Karpas-422 (cell line): Measurements from ENCODE around the gene CCNB3. TPM values are rescaled to one million over a fixed set of nuclear protein-coding genes. Genes with fewer than 3 reads are reported as not detected.

Experiments
- DNase-seq: peaks from one replicate; pipeline ENCODE4 v3.0.0-alpha.2; 2015
- H2AFZ ChIP-seq: fragments of 200-600 bp; sonication (generic); 2 replicates; pipeline ENCODE4 v1.6.1; 2014; ENCODE audit warnings: antibody characterized with exemption, low read length, mixed read lengths
- H3K27ac ChIP-seq: fragments of 200-600 bp; sonication (generic); 2 replicates; pipeline ENCODE4 v1.5.1; 2014; ENCODE audit warnings: mild to moderate bottlenecking, low read length, moderate library complexity
- H3K27me3 ChIP-seq: fragments of 200-600 bp; sonication (generic); 2 replicates; pipeline ENCODE4 v1.6.1; 2014; ENCODE audit warnings: low read length, mixed read lengths
- H3K36me3 ChIP-seq: fragments of 200-600 bp; sonication (generic); 2 replicates; pipeline ENCODE4 v1.6.1; 2014; ENCODE audit warnings: low read length, mixed read lengths; ENCODE audit not compliant: insufficient read depth
- H3K4me1 ChIP-seq: fragments of 200-600 bp; sonication (generic); 2 replicates; pipeline ENCODE4 v1.6.1; 2014; ENCODE audit warnings: mild to moderate bottlenecking, low read length, mixed read lengths
- H3K4me2 ChIP-seq: fragments of 200-600 bp; sonication (generic); 2 replicates; pipeline ENCODE4 v1.6.1; 2014; ENCODE audit warnings: low read length, low read depth, mild to moderate bottlenecking; ENCODE audit not compliant: poor library complexity, severe bottlenecking
- H3K4me3 ChIP-seq: fragments of 200-600 bp; sonication (generic); 2 replicates; pipeline ENCODE4 v1.5.1; 2014; ENCODE audit warnings: mild to moderate bottlenecking, antibody characterized with exemption, low read length, mixed read lengths
- H3K79me2 ChIP-seq: fragments of 200-600 bp; sonication (generic); 2 replicates; pipeline ENCODE4 v1.6.1; 2014; ENCODE audit warnings: mild to moderate bottlenecking, low read length, mixed read lengths
- H3K9ac ChIP-seq: fragments of 200-600 bp; sonication (generic); 2 replicates; pipeline ENCODE4 v1.6.0; 2014; ENCODE audit warnings: low read length
- H3K9me2 ChIP-seq: fragments of 200-600 bp; sonication (generic), shearing (Covaris generic); replicated peaks from 2 replicates; pipeline ENCODE4 v1.6.0; 2014; ENCODE audit warnings: mild to moderate bottlenecking, low read length, moderate library complexity; ENCODE audit not compliant: insufficient read depth
- H3K9me3 ChIP-seq: fragments of 300-700, 200-600 bp; sonication (generic); 2 replicates; pipeline ENCODE4 v1.6.1; 2014; ENCODE audit warnings: low read length, mixed read lengths
- H4K20me1 ChIP-seq: fragments of 200-600 bp; sonication (generic); 2 replicates; pipeline ENCODE4 v1.6.1; 2014; ENCODE audit warnings: mild to moderate bottlenecking, antibody characterized with exemption, low read length, low read depth; ENCODE audit not compliant: insufficient read depth
- total RNA-seq: library from RNA; depleted of rRNA; stranded (reverse); fragments of >200 nt; shearing (Covaris generic); gene quantifications from 2 replicates; pipeline ENCODE4 v1.2.3, GENCODE V29; 2014; ENCODE audit warnings: low replicate concordance

Gene CCNB3
- total RNA-seq, 1 experiment from 2014 or later = 0.78 TPM

DNA sequence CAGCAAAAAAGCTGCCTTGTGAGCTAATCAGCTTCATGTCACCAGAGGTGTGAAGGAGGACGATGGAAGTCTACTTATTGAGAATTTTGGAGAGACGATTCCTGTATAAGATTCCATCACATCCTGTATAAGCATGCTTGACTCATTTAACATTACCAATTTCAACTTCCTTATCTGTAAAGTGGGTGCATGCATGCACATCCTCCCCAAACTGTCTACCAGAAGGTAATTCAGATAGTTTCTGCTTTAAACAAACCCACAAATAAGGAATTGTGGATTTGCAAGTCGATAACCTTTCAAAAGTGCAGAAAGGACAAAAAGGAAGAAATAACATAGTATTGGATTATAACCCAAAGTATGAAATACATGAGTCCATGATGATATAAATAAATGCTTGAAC lies 34.8 kb upstream of the CCNB3 start:
- no peak overlapping the region for H3K27ac ChIP-seq
- no peak overlapping the region for H3K9ac ChIP-seq
- H3K79me2 ChIP-seq = no peaks in the 10 kb centered on the region
- no peak overlapping the region for H3K4me3 ChIP-seq
- no peaks in the 10 kb centered on the region for H3K27me3 ChIP-seq
- H2AFZ ChIP-seq = no peak overlapping the region
- no peaks in the 10 kb centered on the region for H4K20me1 ChIP-seq
- H3K9me2 ChIP-seq = no peaks in the 10 kb centered on the region
- DNase-seq = no peak
- no peaks in the 10 kb centered on the region for H3K36me3 ChIP-seq
- no peaks in the 10 kb centered on the region for H3K9me3 ChIP-seq
- H3K4me1 ChIP-seq = peaks cover 9% of the 10 kb centered on the region
- no peak overlapping the region for H3K4me2 ChIP-seq

DNA sequence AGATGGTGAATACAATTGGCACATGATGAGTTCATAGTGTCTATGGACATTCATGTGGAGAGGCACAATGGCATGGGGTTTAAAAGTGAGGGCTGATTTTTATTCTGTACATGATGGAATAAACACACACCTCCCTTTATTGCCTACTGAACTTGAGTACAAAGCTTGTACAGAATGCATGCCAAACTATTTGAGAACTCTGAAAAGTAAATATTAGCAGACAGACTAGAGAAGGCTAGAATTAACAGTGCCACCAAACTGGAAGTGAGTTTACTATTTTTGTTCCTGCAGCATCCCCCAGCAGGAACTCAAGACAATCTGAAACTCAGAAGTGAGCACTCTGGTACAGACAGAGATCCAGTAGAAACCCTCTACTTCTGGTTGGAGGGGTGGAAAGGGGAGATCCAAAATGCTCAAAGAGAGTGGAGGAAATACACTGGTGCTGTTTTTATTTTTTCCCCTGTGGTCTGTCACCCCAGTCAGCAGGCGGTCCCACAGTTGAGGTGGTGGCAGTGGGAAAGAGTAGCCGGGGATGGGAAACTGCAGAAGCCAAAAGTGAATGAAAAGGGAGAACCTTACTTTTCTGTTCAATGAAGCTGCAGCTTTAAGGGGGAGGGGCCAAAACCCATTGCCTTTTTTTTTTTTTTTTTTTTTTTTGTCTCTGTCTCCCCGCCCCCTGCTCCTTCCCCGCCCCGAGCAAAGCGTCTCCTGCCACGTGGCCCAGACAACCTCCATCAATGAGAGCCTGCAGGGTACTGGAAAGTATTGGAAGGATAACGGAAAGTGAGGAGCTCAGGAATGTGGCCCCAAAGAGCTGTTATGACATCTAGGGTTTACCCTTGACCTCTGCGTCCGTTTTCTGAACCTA lies 24.3 kb upstream of the CCNB3 start:
- H3K27me3 ChIP-seq = no peaks in the 10 kb centered on the region
- peak; percentile 63 for DNase-seq
- no peaks in the 10 kb centered on the region for H3K4me1 ChIP-seq
- no peak overlapping the region for H3K4me3 ChIP-seq
- no peaks in the 10 kb centered on the region for H3K9me2 ChIP-seq
- H3K36me3 ChIP-seq = no peaks in the 10 kb centered on the region
- H3K4me2 ChIP-seq = no peak overlapping the region
- no peaks in the 10 kb centered on the region for H3K79me2 ChIP-seq
- no peak overlapping the region for H3K9ac ChIP-seq
- H3K27ac ChIP-seq = no peak overlapping the region
- no peak overlapping the region for H2AFZ ChIP-seq
- no peaks in the 10 kb centered on the region for H3K9me3 ChIP-seq
- H4K20me1 ChIP-seq = no peaks in the 10 kb centered on the region

DNA sequence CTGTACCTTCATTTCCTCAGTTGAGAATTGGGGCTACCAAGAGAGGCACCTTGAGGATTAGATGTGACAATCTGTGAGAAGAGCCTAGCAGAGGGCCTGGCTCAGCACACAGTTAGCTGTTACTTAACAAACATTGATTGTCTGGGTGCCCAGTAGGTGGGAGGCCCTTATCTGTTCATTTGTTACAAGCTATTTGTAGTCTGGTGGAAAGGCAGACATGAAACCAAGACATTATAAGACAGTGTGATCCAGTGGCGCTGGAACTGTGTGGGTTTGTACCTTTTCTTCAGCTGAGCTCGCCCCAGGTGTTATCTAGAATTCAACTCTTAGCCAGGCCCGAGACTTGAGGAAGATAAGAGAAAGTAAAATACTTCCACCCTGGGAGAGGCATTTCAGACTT lies 20.7 kb upstream of the CCNB3 start:
- H3K27me3 ChIP-seq = no peaks in the 10 kb centered on the region
- no peaks in the 10 kb centered on the region for H4K20me1 ChIP-seq
- no peak overlapping the region for H3K27ac ChIP-seq
- no peaks in the 10 kb centered on the region for H3K4me1 ChIP-seq
- H3K4me2 ChIP-seq = no peak overlapping the region
- H3K9ac ChIP-seq = no peak overlapping the region
- H3K9me2 ChIP-seq = no peaks in the 10 kb centered on the region
- no peak for DNase-seq
- H2AFZ ChIP-seq = no peak overlapping the region
- H3K9me3 ChIP-seq = no peaks in the 10 kb centered on the region
- H3K79me2 ChIP-seq = no peaks in the 10 kb centered on the region
- H3K36me3 ChIP-seq = no peaks in the 10 kb centered on the region
- H3K4me3 ChIP-seq = no peak overlapping the region

DNA sequence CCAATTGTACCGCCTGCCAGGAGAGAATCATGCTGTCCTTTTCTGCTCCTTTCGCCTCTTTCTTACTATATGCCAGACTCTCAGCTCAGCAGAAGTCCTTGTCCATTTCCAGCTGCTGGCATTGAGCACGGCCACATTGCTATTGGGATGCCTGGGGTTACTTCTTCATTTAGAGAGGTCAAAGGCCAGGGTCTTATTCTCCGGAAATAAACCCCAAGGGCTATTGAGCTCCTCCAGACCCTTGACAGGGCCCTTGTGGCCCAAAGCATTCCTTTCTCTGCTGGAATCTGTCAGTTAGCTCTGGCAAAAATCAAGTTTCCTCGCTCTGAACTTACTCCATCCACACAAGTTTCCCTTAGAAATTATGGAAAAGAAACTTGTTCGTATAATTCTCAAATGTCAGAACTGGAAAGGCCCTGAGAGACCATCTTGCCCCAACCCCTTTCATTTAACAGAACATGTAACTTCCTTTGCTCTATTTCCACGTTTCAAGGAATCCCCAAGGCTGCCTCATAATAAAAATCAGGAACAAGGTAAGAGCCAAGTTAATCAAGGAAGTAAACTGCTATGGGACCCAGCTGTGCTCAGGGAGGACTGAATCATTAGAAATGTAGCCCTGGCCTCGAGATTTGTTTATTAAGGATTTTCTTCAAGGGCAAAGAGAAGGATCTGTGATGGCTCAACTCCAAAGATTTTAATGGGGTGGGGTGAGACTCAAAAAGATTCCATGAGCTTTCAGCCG lies 15.5 kb upstream of the CCNB3 start:
- Histone ChIP-seq H3K4me3 (no peak overlapping the region), H3K27ac (no peak overlapping the region), H3K27me3 (no peaks in the 10 kb centered on the region), H3K36me3 (no peaks in the 10 kb centered on the region), H2AFZ (no peak overlapping the region), H3K9me3 (no peaks in the 10 kb centered on the region), H3K4me1 (no peaks in the 10 kb centered on the region), H4K20me1 (no peaks in the 10 kb centered on the region), H3K9me2 (no peaks in the 10 kb centered on the region), H3K79me2 (no peaks in the 10 kb centered on the region), H3K9ac (no peak overlapping the region), H3K4me2 (no peak overlapping the region)
- no peak for DNase-seq

DNA sequence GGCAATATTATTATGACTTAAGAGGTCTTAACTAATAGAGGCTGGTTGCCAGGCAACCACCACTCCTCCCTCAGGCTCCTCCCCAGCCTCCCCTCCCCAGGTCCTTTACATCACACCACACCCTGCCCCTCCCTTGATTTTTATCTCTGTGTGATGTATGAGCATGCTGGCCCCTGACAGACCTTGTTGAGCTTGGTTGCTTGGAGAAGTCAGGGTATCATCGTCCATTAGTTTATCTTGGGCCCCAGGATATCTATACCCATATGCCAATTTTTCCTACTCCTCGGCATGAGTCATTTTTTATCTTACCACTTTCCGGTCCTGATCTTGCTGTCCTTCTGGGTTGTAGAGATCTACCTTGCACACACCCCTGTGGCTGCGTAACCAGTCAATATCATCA lies 6.2 kb upstream of the CCNB3 start:
- Histone ChIP-seq H3K4me1 (no peaks in the 10 kb centered on the region), H3K36me3 (no peaks in the 10 kb centered on the region)

DNA sequence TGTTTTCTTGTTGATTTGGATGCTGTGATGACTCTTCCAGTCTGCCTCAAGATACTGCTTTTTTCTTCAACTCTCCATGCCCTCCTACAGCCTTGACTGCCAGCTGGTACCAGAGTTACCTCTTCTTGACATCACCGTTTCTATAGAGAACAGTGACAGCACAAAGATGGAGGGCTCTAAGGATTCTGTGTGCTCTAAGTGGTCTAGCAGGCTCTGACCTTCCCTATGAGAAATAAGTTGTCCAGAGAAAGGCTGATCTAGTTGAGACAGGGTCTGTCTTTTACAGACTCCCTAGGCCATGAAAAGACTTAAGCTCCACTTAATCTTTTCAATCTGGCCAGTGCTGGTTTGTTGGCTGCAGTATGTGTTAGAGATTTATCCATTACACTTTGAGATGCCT lies 3.7 kb upstream of the CCNB3 start, which contains the start of gene AKAP4:
Gene AKAP4, minus strand, starts transcription at position 101 of the 400 bp plus-strand sequence. CDS start 118 bp downstream, outside the sequence.
- H3K9me2 ChIP-seq = no peaks in the 10 kb centered on the region
- no peaks in the 10 kb centered on the region for H3K79me2 ChIP-seq
- no peaks in the 10 kb centered on the region for H4K20me1 ChIP-seq
- H3K4me3 ChIP-seq = no peak within 1 kb of the TSS
- no peaks in the 10 kb centered on the region for H3K9me3 ChIP-seq
- H3K9ac ChIP-seq = no peak within 1 kb of the TSS
- H3K36me3 ChIP-seq = no peaks in the 10 kb centered on the region
- H3K27ac ChIP-seq = no peak within 1 kb of the TSS
- no peak within 1 kb of the TSS for H3K4me2 ChIP-seq
- no peaks in the 10 kb centered on the region for H3K27me3 ChIP-seq
- DNase-seq = no peak
- no peak within 1 kb of the TSS for H2AFZ ChIP-seq
- peaks cover 6% of the 10 kb centered on the region for H3K4me1 ChIP-seq

More for the DNA sequence above, 6.2 kb upstream of the CCNB3 start:
- H3K27me3 ChIP-seq = no peaks in the 10 kb centered on the region
- no peak overlapping the region for H2AFZ ChIP-seq
- no peak overlapping the region for H3K27ac ChIP-seq
- H4K20me1 ChIP-seq = no peaks in the 10 kb centered on the region
- no peaks in the 10 kb centered on the region for H3K9me2 ChIP-seq
- H3K79me2 ChIP-seq = no peaks in the 10 kb centered on the region
- no peak for DNase-seq
- no peaks in the 10 kb centered on the region for H3K9me3 ChIP-seq
- H3K4me3 ChIP-seq = no peak overlapping the region
- H3K9ac ChIP-seq = no peak overlapping the region
- H3K4me2 ChIP-seq = no peak overlapping the region

DNA sequence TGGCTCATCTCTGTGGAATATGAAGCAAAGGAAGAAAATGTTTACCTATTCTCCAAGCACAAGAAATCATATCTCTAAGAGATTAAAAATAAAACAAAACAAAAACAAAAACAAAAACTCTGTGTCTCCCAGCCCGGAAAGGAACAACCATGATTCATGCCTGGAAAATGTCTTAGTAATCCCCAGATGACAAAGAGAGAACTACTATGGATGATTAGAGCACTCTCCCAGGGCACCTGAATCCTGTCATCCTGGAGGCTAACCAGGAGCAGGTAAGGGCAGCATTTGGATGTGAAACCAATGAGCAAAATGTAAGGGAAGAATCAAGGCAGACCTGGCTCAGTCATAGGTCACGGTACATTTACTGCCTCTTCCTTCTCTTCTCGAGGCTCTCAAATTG lies 2.0 kb upstream of the CCNB3 start:
- H3K27ac ChIP-seq = no peak overlapping the region
- H3K4me3 ChIP-seq = no peak overlapping the region
- peaks cover 6% of the 10 kb centered on the region for H3K4me1 ChIP-seq
- no peaks in the 10 kb centered on the region for H3K9me2 ChIP-seq
- no peak overlapping the region for H2AFZ ChIP-seq
- DNase-seq = no peak
- H3K4me2 ChIP-seq = no peak overlapping the region
- no peaks in the 10 kb centered on the region for H3K27me3 ChIP-seq
- no peak overlapping the region for H3K9ac ChIP-seq
- H4K20me1 ChIP-seq = no peaks in the 10 kb centered on the region
- H3K9me3 ChIP-seq = no peaks in the 10 kb centered on the region
- H3K36me3 ChIP-seq = no peaks in the 10 kb centered on the region
- H3K79me2 ChIP-seq = no peaks in the 10 kb centered on the region

DNA sequence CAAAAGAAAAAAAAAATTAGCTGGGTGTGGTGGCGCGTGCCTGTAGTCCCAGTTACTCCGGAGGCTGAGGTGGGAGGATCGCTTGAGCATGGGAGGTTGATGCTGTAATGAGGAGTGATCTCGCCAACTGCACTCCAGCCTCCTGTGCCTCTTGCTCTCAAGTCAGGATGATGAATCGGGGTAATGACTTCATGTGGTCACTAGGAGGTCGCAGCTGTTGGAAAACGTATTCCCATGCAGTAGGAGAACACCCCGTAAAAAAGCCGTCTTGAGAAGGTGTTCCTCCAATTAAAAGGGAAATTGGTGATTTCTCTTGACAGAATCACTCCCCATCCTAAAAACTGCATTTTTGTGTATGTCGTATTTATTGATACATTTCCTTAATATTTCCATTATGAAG lies 2.2 kb downstream of the CCNB3 start:
- Histone ChIP-seq H3K27me3 (no peaks in the 10 kb centered on the region), H2AFZ (no peak overlapping the region), H4K20me1 (no peaks in the 10 kb centered on the region), H3K36me3 (no peaks in the 10 kb centered on the region), H3K4me3 (no peak overlapping the region), H3K4me1 (peaks cover 6% of the 10 kb centered on the region), H3K4me2 (no peak overlapping the region), H3K9me2 (no peaks in the 10 kb centered on the region), H3K27ac (no peak overlapping the region), H3K9me3 (no peaks in the 10 kb centered on the region), H3K9ac (no peak overlapping the region), H3K79me2 (no peaks in the 10 kb centered on the region)
- no peak for DNase-seq
